ENCODE results near the gene ZNF622.
"Not testable (repeated sequence)": the region's sequence is repeated elsewhere in the genome, so short reads cannot be mapped to it uniquely, and the experiment has no call there.

ZNF622 gene

DNA sequence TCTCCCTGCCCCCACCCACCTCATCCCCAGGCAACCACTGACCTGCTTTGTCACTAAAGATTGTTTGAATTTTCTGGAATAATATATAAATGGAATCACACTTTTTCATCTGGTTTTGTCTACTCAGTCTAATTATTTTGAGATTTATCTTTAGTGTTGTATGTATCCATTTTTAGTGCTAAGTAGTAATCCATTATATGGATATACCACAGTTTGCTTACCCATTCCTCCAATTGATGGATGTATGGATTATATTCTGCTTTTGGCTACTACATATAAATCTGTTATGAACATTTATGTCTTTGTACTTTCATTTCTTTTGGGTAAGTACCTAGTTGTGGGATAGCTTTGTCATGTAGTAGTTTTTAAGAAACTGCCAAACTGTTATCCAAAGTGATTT is 14.5 kb upstream of the ZNF622 start:
- DNase-seq: no peak

- no peak for DNase-seq
Measured at GRCh38 chr5:16477541-16477940, 11.9 kb upstream of the ZNF622 start.

DNA sequence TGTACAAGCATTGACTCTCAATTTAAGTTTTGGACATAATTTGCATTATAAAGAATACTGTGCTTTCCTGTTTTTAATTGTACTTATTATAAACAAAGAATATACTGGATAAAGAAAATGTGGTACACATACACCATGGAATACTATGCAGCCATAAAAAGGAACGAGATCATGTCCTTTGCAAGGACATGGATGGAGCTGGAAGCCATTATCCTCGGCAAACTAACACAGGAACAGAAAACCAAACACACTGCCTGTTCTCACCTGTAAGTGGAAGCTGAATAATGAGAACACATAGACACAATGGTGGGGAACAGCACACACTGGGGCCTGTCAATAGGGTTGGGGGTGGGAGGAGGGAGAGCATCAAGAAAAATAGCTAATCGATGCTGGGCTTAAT is 10.8 kb upstream of the ZNF622 start:
- DNase-seq: not testable (repeated sequence)

GRCh38 chr5:16471387-16471786 is 5.8 kb upstream of the ZNF622 start:
- no peak for DNase-seq

DNA sequence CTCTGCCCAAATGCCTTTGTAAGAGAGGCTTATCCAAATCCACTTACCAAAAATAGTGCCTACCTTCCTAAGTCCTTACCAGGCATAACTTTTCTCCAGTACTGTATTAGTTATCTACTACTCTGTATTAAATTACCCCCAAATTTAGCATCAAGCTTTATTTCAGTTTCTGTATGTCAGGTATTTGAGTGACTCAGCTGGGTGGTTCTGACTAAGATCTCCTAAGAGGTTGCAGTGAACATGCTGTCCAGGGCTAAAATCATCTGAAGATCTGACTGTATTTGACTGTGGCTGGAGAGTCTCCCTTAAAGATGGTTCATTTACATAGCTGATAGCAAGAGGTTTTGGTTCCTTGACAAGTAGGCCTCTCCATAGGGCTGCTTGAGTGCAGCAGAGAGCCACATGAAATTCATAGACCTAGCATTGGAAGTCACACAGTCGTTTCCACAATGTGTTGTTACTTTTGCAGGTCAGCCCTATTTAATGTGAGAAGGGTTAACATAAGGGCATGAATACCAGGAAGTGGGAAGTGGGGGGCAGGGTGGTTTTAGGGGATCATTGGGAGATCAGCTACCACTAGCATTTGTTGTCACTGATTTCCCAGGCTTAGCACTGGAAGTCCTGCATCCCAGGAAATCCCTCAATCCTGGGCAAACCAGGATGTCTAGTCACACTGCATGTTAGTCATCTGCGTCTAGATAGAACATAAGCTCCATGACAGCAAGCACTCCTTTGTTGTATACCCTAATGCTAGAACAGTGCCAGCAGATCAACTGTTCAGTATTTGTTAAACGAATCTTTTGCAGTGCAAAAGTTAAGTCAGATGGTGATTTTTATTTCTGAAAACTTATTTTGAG is 2.0 kb upstream of the ZNF622 start:
- DNase-seq: peak; percentile 73

GRCh38 chr5:16464664-16465543 is 696 bp downstream of the ZNF622 start:
- DNase-seq: no peak

GRCh38 chr5:16464231-16464630 is 1.4 kb downstream of the ZNF622 start:
- DNase-seq: no peak

GRCh38 chr5:16461782-16462181 is 3.8 kb downstream of the ZNF622 start:
- DNase-seq: peak; percentile 80

DNA sequence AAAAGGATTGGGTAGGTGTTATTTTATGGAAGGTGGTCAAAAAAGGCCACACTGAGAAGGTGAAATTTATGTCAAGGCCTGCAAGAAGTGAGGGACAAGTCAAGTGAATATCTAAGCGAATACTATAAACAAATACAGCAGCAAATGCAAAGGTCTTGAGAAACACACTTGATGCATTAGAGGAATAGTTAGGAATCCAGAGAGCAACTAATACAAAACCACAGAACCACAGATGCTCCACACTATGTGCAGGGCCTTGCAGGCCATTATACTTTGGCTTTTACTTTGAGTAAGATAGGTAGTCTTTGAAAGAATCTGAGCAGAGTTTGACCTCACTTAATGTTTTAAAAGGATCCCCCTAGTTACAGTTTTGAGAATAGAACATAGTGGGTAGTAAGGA is 4.6 kb downstream of the ZNF622 start:
- peak; percentile 20 for DNase-seq

GRCh38 chr5:16459451-16459850 is 6.1 kb downstream of the ZNF622 start:
- DNase-seq: no peak

DNA sequence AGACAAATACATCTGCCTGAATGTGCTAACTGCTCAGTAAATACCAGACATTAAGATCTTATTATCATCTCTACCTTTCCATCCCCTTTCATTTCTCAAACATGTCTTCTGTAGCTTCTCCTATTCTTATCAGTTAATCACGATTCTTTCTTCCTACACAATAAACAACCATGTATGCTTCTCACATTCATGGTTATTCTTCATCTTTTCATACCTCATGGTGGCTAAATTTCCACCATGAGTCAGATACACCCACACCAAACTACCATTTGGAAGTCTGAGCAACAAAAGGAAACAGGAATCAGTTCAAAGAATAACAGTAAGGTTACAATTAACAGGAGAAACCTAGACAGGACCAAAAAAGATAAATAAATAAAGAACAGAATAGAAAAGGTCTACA is 7.7 kb downstream of the ZNF622 start:
- DNase-seq: no peak

- no peak for DNase-seq
Measured at GRCh38 chr5:16457451-16457850, 8.1 kb downstream of the ZNF622 start.

- peak; percentile 66 for DNase-seq
Measured at GRCh38 chr5:16456103-16456832, 9.3 kb downstream of the ZNF622 start.

- DNase-seq: no peak
Measured at GRCh38 chr5:16455668-16456067, 9.9 kb downstream of the ZNF622 start.

DNA sequence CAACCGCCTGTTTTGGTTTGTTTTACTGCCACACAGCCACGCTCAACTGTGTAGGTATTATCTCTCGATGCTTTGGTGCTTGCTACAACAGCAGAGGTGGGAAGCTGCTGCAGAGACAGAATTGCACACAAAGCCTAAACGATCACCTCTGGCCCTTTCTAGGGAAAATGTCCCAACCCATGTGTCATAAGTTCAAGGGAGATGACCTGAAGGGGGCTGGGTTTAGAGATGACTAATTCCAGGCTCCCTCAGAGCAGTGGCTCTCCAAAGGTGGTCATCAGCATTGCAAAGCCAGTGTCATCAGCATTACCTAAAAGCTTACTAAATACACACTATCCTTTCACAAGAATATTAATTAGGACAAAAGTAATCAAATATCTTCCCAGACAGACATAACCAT is 10.9 kb downstream of the ZNF622 start:
- DNase-seq: no peak

GRCh38 chr5:16453609-16454008 is 12.0 kb downstream of the ZNF622 start:
- DNase-seq: no peak

GRCh38 chr5:16450163-16450562 is 15.4 kb downstream of the ZNF622 start:
- DNase-seq: no peak

DNA sequence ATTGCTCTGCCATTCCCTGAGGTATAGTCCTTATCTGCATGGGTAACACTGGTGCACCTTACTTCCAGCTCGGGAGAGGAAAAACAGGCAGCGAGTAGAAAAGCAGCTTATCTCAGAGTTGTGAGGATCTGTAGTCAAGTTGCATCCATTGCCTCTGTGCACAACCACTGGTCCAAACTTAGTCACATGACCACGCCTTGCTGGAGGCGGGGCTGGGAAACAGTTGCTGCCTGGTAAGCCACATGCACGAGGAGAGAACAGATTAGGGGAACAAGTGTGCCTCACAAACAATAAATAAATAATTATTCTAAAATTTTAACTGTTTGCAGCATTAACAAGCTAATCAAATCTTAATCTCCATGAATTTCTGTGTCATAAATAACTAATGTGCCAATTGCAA is 18.6 kb downstream of the ZNF622 start:
- DNase-seq: no peak

- DNase-seq: no peak
Measured at GRCh38 chr5:16437977-16438376, 27.6 kb downstream of the ZNF622 start.

- not testable (repeated sequence) for DNase-seq
Measured at GRCh38 chr5:16436065-16436682, 29.4 kb downstream of the ZNF622 start.

- DNase-seq: no peak
Measured at GRCh38 chr5:16431490-16431889, 34.1 kb downstream of the ZNF622 start.

DNA sequence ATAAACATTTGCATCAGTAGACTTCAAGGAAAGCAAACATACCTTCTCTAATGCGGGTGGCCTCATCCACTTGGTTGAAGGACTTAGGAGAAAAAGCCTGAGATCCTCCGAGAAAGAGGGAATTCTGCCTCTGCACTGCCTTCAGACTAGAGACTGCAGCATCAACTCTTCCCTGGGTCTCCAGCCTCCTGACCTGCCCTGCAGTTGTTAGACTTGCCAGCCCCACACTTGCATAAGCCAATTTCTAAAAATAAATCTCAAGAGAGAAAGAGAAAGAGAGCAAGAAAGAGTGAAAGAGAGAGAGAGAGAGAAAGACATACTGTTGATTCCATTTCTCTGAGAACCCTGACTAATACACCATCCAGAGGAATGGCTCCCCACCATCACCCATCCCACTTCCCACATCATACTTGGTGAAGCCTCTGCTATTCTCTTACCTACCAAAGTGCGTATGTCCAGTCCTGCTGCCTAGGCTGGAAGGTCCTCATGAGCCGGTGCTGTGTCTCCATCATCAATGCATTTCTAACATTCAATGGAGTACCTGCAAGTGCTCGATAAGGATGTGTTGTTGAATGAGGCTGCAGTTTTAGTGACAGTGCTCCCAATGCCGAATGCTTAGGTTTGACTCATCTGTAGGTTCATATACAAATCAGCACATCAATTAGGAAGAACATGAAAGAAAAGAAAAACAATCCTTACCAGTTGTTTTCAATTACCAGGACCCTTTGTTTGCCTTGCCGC is 35.1 kb downstream of the ZNF622 start:
- DNase-seq: no peak
